ENCODE measurements around the gene UNC13B.

GRCh38 chr9:35293376-35293964 is 131.7 kb downstream of the UNC13B start:
- no peak for TF ChIP-seq POLR2A (IDR thresholded peaks at IDR 0.05)
- no peak for TF ChIP-seq CTCF (IDR thresholded peaks at IDR 0.05)
